Activated CD8-positive, alpha-beta memory T cell treated with anti-CD3 and anti-CD28 coated beads for 36 hours (primary cell): ENCODE data around the gene SLC46A1. TPM values are rescaled to one million over a fixed set of nuclear protein-coding genes. Genes with fewer than 3 reads are reported as not detected.

Experiments used
- CTCF ChIA-PET: fragments of 350-600 bp; sonication (Branson Sonifier 250); formaldehyde crosslinking; loops from one replicate; lab custom pipeline; 2021; ENCODE audit warnings: antibody characterized with exemption; lab: Charles Lee
- POLR2A ChIA-PET: fragments of 350-600 bp; sonication (Branson Sonifier 250); formaldehyde crosslinking; loops from one replicate; lab custom pipeline; 2021; ENCODE audit warnings: antibody characterized with exemption; lab: Charles Lee
- total RNA-seq, 2 experiments: library from RNA; stranded (reverse); gene quantifications; one replicate each; pipeline ENCODE4 v1.2.3, GENCODE V29; 2021

SLC46A1 gene
- total RNA-seq, 2 experiments from 2014 or later, result 6.6 to 6.7 TPM

DNA sequence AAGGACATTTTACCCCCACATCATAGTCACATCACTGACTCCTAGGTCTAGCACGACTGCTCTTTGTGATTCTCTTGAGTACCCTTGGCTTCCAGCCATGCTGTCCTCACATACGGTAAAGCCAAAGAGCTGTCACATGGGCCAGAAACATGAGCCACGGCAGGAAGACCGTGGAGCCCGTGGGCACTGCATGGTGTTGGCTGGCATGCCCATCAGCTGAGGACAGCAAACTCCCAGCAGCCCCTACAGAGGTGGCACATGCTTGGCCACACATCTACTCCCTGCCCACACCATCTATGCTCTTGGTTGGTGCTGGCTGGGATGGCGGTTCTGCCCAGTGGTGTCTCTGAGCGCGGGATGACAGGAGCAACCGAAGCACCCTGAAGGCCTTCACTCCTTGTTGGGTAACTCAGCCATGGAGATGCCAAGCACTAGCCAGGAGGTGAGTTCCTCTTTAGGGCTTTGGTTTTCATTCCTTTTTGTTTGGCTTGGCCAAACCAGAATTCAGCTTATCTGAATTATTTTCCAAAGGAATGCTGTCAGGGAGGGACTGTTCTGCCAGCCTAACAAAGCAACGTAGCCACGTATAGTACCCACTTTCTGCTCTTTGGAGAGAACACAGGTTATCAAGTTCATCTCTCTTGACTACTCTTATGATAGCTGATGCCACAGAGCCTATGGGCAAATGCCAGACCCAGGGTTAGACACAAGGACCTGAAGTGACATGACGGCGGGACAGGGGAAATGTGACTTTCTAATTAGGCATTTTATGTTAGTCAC lies 60.4 kb downstream of the SLC46A1 start:
- POLR2A ChIA-PET, result interaction anchor here (1.2 kb wide), 1 partner anchor 11 kb away, joined by 4 read pairs; no protein-coding TSS in a partner anchor
- CTCF ChIA-PET, result interaction anchor here (0.7 to 1.0 kb wide), 2 partner anchors 12 to 71 kb away, joined by 3 read pairs; partner anchors contain the start of gene POLDIP2

Other genes starting within 250 kb of the SLC46A1 start
- 10 to 100 TPM; 62.5 to 62.7 TPM for gene TMEM97, start 87.0 kb downstream of the SLC46A1 start, total RNA-seq
- 10 to 100 TPM; 24.0 to 25.6 TPM for gene IFT20, start 70.7 kb downstream of the SLC46A1 start, total RNA-seq
- gene TNFAIP1, start 70.5 kb downstream of the SLC46A1 start, total RNA-seq, result 10 to 100 TPM; 27.2 to 31.8 TPM
- 100 to 1,000 TPM; 128 to 133 TPM for gene POLDIP2, start 48.7 kb downstream of the SLC46A1 start, total RNA-seq
- not detected for gene SEBOX, start 41.0 kb downstream of the SLC46A1 start, total RNA-seq
- under 1 TPM; 0.13 to 0.38 TPM for gene VTN, start 35.9 kb downstream of the SLC46A1 start, total RNA-seq
- 10 to 100 TPM; 34.8 to 35.3 TPM for gene SARM1, start 34.5 kb downstream of the SLC46A1 start, total RNA-seq
- gene SLC13A2, start 67.4 kb upstream of the SLC46A1 start, total RNA-seq, result not detected
- not detected for gene FOXN1, start 100.1 kb upstream of the SLC46A1 start, total RNA-seq
- gene UNC119, start 146.4 kb upstream of the SLC46A1 start, total RNA-seq, result 10 to 100 TPM; 27.8 to 35.8 TPM
- 10 to 100 TPM; 50.0 to 50.3 TPM for gene PIGS, start 165.3 kb upstream of the SLC46A1 start, total RNA-seq
- gene ALDOC, start 170.7 kb upstream of the SLC46A1 start, total RNA-seq, result 10 to 100 TPM; 35.1 to 36.2 TPM
- gene SPAG5, start 192.8 kb upstream of the SLC46A1 start, total RNA-seq, result 10 to 100 TPM; 94.4 to 95.4 TPM
- gene RSKR, start 208.0 kb upstream of the SLC46A1 start, total RNA-seq, result 10 to 100 TPM; 20.7 to 23.1 TPM
- 100 to 1,000 TPM; 202 to 216 TPM for gene BLTP2, start 238.9 kb upstream of the SLC46A1 start, total RNA-seq